HepG2 (cell line): Measurements from ENCODE around the gene PDLIM7. TPM values are rescaled to one million over a fixed set of nuclear protein-coding genes. Genes with fewer than 3 reads are reported as not detected.

Experiments used
- AGO1 ChIP-seq: fragments of 200-400 bp; formaldehyde crosslinking; IDR thresholded peaks from 2 replicates; pipeline ENCODE4 v1.6.1; 2017; ENCODE audit warnings: mild to moderate bottlenecking, low read depth, low read length, moderate library complexity; ENCODE audit not compliant: poor library complexity, severe bottlenecking
- ETV6 ChIP-seq: sonication (generic); formaldehyde crosslinking; conservative IDR thresholded peaks from 2 replicates; pipeline ENCODE4 v1.4.0; 2020; ENCODE audit warnings: missing genetic modification reagents
- NR2F6 ChIP-seq, 2 experiments: IDR thresholded peaks; 2 replicates each; pipeline ENCODE4 v1.6.1; 2016; ENCODE audit warnings: antibody characterized with exemption in 1 of 2, mild to moderate bottlenecking in 1 of 2
- NRL ChIP-seq: sonication (generic); formaldehyde crosslinking; IDR thresholded peaks from 2 replicates; pipeline ENCODE4 v1.5.0; 2020; ENCODE audit warnings: missing genetic modification reagents, mild to moderate bottlenecking, moderate library complexity, borderline replicate concordance
- POGZ ChIP-seq: sonication (generic); formaldehyde crosslinking; IDR thresholded peaks from 2 replicates; pipeline ENCODE4 v1.4.0; 2020; ENCODE audit warnings: mild to moderate bottlenecking, missing genetic modification reagents
- ZNF790 ChIP-seq: sonication (generic); formaldehyde crosslinking; IDR thresholded peaks from 2 replicates; pipeline ENCODE4 v1.8.0; 2022; ENCODE audit warnings: missing genetic modification reagents, mild to moderate bottlenecking, borderline replicate concordance
- ZNF850 ChIP-seq: sonication (generic); formaldehyde crosslinking; conservative IDR thresholded peaks from 2 replicates; pipeline ENCODE4 v1.9.0; 2021; ENCODE audit warnings: mild to moderate bottlenecking, missing genetic modification reagents
- polyA plus RNA-seq, 8 experiments: library from polyadenylated mRNA; depleted of rRNA in 3 of 8; stranded (reverse) in 7 of 8; unstranded in 1 of 8; fragments of >200 nt; fragmentation: Illumina TruSeq in 4 of 8; extraction: Trizol in 4 of 8; gene quantifications; 2 replicates each; pipeline versions ENCODE4 v1.2.1 to v1.2.3, GENCODE V29; 2011 to 2016; ENCODE audit warnings: low read depth in 4 of 8, missing spikeins in 1 of 8, mixed read lengths in 1 of 8; ENCODE audit not compliant: insufficient read depth in 1 of 8
- total RNA-seq, 5 experiments: library from RNA; depleted of rRNA; stranded (reverse); fragments of >200 nt; fragmentation: Illumina TruSeq; extraction: Trizol; gene quantifications; 2 replicates each; pipeline ENCODE4 v1.2.3, GENCODE V29; 2016; ENCODE audit warnings: low read depth in 1 of 5
- TF ChIP-seq, protein P1 (sequence below): sonication (generic); formaldehyde crosslinking; IDR thresholded peaks from 2 replicates; pipeline ENCODE4 v1.4.0; 2020; ENCODE audit warnings: mild to moderate bottlenecking, missing genetic modification reagents
- TF ChIP-seq, protein P2 (sequence below): sonication (generic); formaldehyde crosslinking; IDR thresholded peaks from 2 replicates; pipeline ENCODE4 v1.5.0; 2020; ENCODE audit warnings: mild to moderate bottlenecking, missing genetic modification reagents
- TF ChIP-seq, protein P3 (sequence below): sonication (generic); formaldehyde crosslinking; IDR thresholded peaks from one replicate; pipeline ENCODE4 v1.5.1; 2020; ENCODE audit warnings: mild to moderate bottlenecking, missing genetic modification reagents; ENCODE audit errors: not compliant biosample characterization

Gene PDLIM7
- total and polyA plus RNA-seq, 2 of the 13 experiments (the other 11 are each of a cell fraction or from before 2014, with no cell fraction given): 21.1 to 31.3 TPM

DNA sequence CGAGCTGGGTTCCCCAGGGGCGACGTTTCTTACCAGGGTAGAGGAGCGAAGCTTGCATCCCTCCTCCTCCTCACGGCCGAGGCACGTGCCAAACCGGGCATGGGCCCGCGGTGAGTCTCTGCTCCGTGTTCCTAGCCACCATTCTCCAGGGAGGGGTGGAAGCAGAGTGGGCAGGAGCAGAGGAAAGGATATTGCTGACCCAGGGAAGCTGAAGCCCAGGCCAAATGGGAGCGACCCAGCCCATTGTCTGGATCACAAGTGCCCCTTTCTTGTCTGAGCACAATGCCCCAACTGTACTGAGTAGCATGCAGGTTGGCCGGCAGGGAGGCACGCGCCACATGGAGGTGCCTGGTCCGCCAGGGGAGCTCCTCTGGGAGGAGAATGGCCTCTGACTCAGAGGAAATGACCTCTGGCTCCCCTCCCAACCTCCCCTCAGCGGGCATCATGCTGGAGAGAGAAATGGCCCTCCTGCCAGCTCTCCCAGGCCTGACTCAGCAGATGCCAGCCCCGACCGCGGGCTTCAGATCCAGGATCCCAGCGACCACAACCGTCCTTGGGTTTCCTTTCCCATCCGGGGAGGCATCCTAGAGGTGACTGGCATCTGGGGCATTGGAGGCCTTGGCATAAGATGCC is 49.7 kb downstream of the PDLIM7 start (continued):
- TF ChIP-seq, protein P1, sequence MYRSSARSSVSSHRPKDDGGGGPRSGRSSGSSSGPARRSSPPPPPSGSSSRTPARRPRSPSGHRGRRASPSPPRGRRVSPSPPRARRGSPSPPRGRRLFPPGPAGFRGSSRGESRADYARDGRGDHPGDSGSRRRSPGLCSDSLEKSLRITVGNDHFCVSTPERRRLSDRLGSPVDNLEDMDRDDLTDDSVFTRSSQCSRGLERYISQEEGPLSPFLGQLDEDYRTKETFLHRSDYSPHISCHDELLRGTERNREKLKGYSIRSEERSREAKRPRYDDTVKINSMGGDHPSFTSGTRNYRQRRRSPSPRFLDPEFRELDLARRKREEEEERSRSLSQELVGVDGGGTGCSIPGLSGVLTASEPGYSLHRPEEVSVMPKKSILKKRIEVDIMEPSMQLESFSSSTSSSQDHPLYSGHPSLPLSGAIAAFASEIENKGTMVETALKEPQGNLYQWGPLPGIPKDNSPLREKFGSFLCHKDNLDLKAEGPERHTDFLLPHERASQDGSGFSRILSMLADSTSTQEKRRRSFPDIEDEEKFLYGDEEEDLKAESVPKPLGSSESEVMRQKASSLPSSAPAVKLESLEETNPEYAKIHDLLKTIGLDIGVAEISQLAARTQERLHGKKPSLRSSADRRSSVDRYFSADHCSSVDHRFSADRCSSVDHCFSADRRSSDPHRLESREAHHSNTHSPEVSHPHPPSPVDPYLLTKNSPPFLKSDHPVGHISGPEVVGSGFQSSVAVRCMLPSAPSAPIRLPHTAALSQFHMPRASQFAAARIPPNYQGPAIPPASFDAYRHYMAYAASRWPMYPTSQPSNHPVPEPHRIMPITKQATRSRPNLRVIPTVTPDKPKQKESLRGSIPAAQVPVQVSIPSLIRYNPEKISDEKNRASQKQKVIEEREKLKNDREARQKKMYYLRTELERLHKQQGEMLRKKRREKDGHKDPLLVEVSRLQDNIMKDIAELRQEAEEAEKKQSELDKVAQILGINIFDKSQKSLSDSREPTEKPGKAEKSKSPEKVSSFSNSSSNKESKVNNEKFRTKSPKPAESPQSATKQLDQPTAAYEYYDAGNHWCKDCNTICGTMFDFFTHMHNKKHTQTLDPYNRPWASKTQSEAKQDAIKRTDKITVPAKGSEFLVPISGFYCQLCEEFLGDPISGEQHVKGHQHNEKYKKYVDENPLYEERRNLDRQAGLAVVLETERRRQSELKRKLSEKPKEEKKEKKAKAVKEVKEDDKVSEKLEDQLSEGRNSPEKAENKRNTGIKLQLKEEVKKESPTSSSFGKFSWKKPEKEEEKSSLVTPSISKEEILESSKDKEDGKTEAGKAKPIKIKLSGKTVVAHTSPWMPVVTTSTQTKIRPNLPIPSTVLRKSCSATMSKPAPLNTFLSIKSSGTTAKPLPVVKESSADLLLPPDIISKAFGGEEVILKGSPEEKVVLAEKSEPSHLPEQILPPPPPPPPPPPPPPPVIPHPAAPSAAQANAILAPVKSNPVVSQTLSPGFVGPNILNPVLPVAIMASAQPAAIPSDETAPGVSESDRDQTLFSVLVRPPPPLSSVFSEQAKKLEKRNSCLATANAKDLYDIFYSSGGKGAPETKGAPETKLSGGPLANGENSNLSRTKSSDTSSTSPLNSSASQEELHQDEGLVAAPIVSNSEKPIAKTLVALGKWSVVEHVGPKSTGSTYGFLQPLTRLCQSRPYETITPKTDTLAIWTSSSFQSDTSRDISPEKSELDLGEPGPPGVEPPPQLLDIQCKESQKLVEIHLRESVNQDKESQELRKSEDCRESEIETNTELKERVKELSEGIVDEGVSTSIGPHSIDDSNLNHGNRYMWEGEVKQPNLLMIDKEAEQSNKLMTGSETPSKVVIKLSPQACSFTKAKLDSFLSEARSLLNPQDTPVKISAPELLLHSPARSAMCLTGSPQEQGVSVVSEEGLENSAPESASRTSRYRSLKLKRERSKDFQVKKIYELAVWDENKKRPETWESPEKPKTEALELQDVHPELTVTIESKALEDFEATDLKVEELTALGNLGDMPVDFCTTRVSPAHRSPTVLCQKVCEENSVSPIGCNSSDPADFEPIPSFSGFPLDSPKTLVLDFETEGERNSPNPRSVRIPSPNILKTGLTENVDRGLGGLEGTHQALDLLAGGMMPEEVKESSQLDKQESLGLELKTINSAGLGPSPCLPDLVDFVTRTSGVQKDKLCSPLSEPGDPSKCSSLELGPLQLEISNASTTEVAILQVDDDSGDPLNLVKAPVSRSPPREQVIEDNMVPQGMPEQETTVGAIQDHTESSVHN: peak; percentile 43; the same call in 1 of the 2 replicates
- TF ChIP-seq POGZ (CRISPR knock-in tag) (peak; percentile 55; the same call in 1 of the 2 replicates), ZNF850 (no peak), NR2F6 (IDR thresholded peaks at IDR 0.05) (peak; percentile 89), NR2F6 (CRISPR knock-in tag; IDR thresholded peaks at IDR 0.05) (peak; percentile 93), ETV6 (CRISPR knock-in tag) (no peak), NRL (CRISPR knock-in tag) (peak; percentile 71), AGO1 (peak; percentile 85), ZNF790 (CRISPR knock-in tag) (no peak)
- TF ChIP-seq, protein P2, sequence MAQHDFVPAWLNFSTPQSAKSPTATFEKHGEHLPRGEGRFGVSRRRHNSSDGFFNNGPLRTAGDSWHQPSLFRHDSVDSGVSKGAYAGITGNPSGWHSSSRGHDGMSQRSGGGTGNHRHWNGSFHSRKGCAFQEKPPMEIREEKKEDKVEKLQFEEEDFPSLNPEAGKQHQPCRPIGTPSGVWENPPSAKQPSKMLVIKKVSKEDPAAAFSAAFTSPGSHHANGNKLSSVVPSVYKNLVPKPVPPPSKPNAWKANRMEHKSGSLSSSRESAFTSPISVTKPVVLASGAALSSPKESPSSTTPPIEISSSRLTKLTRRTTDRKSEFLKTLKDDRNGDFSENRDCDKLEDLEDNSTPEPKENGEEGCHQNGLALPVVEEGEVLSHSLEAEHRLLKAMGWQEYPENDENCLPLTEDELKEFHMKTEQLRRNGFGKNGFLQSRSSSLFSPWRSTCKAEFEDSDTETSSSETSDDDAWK (CRISPR knock-in tag): no peak
- TF ChIP-seq, protein P3, sequence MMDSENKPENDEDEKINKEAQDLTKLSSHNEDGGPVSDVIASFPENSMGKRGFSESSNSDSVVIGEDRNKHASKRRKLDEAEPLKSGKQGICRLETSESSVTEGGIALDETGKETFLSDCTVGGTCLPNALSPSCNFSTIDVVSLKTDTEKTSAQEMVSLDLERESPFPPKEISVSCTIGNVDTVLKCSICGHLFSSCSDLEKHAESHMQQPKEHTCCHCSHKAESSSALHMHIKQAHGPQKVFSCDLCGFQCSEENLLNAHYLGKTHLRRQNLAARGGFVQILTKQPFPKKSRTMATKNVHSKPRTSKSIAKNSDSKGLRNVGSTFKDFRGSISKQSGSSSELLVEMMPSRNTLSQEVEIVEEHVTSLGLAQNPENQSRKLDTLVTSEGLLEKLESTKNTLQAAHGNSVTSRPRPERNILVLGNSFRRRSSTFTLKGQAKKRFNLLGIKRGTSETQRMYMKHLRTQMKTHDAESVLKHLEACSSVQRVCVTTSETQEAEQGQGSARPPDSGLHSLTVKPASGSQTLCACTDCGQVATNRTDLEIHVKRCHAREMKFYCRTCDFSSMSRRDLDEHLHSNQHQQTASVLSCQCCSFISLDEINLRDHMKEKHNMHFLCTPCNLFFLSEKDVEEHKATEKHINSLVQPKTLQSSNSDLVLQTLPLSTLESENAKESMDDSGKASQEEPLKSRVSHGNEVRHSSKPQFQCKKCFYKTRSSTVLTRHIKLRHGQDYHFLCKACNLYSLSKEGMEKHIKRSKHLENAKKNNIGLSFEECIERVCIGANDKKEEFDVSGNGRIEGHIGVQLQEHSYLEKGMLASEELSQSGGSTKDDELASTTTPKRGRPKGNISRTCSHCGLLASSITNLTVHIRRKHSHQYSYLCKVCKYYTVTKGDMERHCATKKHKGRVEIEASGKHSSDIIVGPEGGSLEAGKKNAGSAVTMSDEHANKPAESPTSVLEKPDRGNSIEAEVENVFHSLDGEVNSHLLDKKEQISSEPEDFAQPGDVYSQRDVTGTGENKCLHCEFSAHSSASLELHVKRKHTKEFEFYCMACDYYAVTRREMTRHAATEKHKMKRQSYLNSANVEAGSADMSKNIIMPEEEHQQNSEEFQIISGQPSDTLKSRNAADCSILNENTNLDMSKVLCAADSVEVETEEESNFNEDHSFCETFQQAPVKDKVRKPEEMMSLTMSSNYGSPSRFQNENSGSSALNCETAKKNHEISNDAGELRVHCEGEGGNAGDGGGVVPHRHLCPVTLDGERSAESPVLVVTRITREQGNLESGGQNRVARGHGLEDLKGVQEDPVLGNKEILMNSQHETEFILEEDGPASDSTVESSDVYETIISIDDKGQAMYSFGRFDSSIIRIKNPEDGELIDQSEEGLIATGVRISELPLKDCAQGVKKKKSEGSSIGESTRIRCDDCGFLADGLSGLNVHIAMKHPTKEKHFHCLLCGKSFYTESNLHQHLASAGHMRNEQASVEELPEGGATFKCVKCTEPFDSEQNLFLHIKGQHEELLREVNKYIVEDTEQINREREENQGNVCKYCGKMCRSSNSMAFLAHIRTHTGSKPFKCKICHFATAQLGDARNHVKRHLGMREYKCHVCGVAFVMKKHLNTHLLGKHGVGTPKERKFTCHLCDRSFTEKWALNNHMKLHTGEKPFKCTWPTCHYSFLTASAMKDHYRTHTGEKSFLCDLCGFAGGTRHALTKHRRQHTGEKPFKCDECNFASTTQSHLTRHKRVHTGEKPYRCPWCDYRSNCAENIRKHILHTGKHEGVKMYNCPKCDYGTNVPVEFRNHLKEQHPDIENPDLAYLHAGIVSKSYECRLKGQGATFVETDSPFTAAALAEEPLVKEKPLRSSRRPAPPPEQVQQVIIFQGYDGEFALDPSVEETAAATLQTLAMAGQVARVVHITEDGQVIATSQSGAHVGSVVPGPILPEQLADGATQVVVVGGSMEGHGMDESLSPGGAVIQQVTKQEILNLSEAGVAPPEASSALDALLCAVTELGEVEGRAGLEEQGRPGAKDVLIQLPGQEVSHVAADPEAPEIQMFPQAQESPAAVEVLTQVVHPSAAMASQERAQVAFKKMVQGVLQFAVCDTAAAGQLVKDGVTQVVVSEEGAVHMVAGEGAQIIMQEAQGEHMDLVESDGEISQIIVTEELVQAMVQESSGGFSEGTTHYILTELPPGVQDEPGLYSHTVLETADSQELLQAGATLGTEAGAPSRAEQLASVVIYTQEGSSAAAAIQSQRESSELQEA (CRISPR knock-in tag): no peak
